ENCODE results near the gene ALG3.
A peak's percentile ranks its signal among the peaks of the same experiment; 100 is the strongest.

The ALG3 gene

GRCh38 chr3:184259878-184260723 lies 11.3 kb upstream of the ALG3 start:
- DNase-seq (ENCODE audit: low spot score) = no peak

- no peak for DNase-seq (ENCODE audit: low spot score)
These were observed 10.7 kb upstream of the ALG3 start for GRCh38 chr3:184259396-184259877.

GRCh38 chr3:184258926-184259325 lies 10.2 kb upstream of the ALG3 start:
- DNase-seq (ENCODE audit: low spot score) = no peak

- peak; percentile 55 for DNase-seq (ENCODE audit: low spot score)
These were observed 8.5 kb upstream of the ALG3 start for GRCh38 chr3:184257083-184257915.

GRCh38 chr3:184255291-184256039 lies 6.7 kb upstream of the ALG3 start:
- no peak for DNase-seq (ENCODE audit: low spot score)

- peak; percentile 75 for DNase-seq (ENCODE audit: low spot score)
These were observed 1.5 kb upstream of the ALG3 start for GRCh38 chr3:184250167-184250828.

DNA sequence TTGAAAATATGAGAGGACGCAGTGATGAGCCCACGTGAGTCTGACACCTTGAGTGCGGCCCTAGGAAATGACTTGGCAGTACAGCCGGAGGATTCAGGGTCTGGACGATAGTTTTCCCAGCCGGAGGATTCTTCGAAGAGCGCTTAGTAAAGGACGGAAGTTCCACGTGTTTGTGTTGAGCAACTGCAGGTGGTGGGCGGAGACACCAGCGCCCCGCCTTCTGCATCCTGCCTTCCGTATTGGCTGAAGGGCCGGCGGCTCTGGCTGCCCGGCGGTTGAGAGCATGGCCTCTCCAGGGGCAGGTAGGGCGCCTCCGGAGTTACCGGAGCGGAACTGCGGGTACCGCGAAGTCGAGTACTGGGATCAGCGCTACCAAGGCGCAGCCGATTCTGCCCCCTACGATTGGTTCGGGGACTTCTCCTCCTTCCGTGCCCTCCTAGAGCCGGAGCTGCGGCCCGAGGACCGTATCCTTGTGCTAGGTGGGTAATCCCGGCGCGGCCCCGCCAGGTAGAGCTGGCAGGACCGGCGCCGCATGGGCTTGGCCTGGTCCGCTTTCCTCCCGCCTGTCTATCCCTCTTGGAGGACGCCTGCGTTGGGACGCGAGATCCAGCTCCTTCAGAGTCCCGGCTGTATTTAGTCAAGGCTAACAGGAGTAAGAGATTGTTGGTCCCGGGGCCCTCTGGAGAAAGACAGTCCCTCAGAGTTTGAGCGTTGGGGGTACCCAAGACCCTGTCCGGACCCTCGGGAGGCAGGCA lies 827 bp upstream of the ALG3 start, which contains the start of gene EEF1AKMT4:
EEF1AKMT4 (plus strand) TSS at position 261 of the 755 bp plus-strand sequence; CDS start at position 284, 23 bp downstream.
- DNase-seq (ENCODE audit: low spot score) = peak; percentile 94

- DNase-seq (ENCODE audit: low spot score) = no peak
These were observed 6.5 kb downstream of the ALG3 start for GRCh38 chr3:184242297-184242685.

DNA sequence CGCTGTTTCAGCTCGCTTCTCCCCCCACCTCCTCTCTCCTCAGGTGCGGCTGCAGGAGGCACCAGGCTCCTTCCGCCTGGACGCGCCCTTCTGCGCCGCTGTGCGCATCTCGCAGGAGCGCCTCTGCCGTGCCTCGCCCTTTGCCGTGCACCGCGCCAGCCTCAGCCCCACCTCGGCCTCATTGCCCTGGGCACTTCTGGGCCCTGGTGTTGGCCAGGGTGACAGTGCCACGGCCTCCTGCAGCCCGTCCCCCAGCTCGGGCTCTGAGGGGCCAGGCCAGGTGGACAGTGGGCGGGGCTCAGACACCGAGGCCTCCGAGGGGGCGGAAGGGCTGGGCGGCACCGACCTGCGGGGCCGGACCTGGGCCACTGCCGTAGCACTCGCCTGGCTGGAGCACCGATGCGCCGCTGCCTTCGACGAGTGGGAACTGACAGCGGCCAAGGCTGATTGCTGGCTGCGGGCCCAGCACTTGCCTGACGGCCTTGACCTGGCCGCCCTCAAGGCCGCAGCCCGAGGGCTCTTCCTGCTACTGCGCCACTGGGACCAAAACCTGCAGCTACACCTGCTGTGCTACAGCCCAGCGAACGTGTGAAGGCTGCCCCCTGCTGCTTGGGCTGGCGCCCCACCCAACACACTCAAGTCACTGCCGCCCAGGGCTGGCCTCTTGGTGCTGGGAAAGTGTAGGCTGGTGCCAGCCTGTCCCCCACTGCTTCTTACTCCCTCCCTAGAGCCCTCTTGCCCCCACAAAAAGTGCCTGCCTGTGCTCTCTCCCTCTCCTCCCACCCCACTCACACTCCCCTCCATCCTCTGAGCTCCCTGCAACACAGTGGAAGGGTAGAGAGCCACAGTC lies 7.1 kb downstream of the ALG3 start:
- no peak for DNase-seq (ENCODE audit: low spot score)

DNA sequence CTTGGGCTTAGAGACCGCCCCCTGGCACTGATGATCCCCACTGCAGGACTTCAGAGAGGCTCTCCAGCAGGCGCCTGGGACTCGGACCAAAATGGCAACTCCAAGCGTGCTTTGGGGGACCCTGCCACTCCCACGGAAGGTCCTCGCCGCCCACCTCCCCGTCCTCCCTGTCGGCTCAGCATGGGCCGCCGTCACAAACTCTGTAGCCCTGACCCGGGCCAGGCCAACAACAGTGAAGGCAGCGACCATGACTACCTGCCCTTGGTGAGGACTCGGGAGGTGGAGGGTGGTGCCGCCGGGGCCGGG lies 7.7 kb downstream of the ALG3 start:
- DNase-seq (ENCODE audit: low spot score) = no peak

GRCh38 chr3:184240384-184241140 lies 8.2 kb downstream of the ALG3 start:
- no peak for DNase-seq (ENCODE audit: low spot score)

- DNase-seq (ENCODE audit: low spot score) = no peak
These were observed 9.1 kb downstream of the ALG3 start for GRCh38 chr3:184239708-184240107.

GRCh38 chr3:184239221-184239620 lies 9.5 kb downstream of the ALG3 start:
- no peak for DNase-seq (ENCODE audit: low spot score)

DNA sequence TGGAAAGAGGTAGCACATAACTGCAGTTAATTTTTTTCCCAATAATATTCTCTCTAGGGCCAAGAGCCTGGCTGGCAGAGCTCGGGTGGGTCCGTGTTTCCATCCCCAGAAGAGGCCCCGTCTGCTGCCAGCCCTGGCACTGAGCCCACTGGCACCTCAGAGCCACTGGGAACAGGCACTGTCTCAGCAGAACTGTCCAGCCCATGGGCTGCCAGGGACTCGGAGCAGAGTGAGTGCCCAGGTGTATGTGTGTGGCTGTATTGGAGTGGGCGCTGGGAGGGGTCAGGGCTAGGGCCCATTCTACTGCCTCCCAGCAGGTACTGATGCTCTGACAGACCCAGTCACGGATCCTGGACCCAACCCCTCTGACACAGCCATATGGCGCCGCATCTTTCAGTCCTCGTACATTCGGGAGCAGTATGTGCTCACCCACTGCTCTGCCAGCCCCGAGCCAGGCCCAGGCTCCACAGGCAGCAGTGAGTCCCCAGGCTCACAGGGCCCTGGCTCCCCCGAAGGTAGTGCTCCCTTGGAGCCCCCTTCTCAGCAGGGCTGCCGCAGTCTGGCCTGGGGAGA lies 10.4 kb downstream of the ALG3 start:
- no peak for DNase-seq (ENCODE audit: low spot score)

DNA sequence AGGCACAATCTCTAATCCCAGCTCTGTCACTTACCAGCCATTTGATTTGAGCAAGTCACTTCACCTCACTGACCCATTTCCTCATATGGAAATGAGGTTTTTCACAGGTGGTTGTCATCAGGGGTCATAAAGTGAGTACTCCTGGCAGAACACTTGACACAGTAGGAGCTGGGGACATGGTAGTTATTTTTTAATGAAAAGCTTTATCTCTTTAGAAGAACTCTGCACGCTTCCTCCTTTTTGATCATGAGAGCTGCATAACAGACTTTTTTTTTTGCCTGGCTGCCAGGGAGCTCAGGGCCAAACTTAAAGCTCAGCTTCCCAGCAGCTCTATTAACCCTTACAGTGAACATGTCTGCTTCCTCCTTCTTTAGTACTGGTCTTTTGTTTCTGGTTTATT lies 11.0 kb downstream of the ALG3 start:
- DNase-seq (ENCODE audit: low spot score) = no peak

GRCh38 chr3:184237211-184237610 lies 11.6 kb downstream of the ALG3 start:
- DNase-seq (ENCODE audit: low spot score) = no peak

GRCh38 chr3:184236636-184237035 lies 12.1 kb downstream of the ALG3 start:
- no peak for DNase-seq (ENCODE audit: low spot score)

DNA sequence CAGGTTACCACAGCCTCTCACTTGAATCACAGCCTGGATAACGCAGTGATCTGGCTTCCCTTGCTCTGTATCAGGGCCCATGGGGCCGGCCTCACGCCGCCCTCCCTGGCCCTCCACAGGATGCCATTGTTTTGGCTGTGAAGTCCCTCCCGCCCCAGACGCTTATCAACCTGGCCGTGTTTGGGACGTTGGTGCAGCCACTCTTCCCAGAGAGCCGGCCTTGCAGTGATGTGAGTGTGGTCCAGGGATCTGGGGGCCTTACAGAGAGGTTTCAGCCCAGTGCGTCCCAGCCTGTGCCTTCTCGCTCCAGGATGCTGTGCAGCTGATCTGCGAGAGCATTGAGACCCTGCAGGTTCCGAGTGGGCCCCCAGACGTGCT lies 12.7 kb downstream of the ALG3 start:
- no peak for DNase-seq (ENCODE audit: low spot score)

Measured in putamen (tissue), 1 donor.